Kidney (tissue), 14 donors: Measurements from ENCODE around the gene PRKCQ. TPM values are rescaled to one million over a fixed set of nuclear protein-coding genes. Genes with fewer than 3 reads are reported as not detected.

Experiments used
- DNase-seq, 5 donors: peaks; one replicate each; pipeline ENCODE4 v3.0.0-alpha.2; 2013 to 2020
- FAIRE-seq: peaks from 2 replicates; lab custom pipeline; 2012; peaks lifted over from hg19 to GRCh38; lab: Jason Lieb, UNC
- H3K27ac ChIP-seq, 2 donors: one replicate each; pipeline ENCODE4 v1.7.0; 2013; ENCODE audit warnings: low read depth in 2 of 2, low read length in 2 of 2, inconsistent platforms in 1 of 2
- H3K27me3 ChIP-seq: one replicate; pipeline ENCODE4 v1.7.1; 2013; ENCODE audit warnings: low read length, inconsistent platforms; ENCODE audit not compliant: control insufficient read depth, insufficient read depth
- H3K36me3 ChIP-seq, 3 donors: one replicate each; pipeline versions ENCODE4 v1.7.0 to v1.7.1; 2013; ENCODE audit warnings: low read length in 3 of 3, control low read depth in 1 of 3, inconsistent platforms in 1 of 3; ENCODE audit not compliant: insufficient read depth in 3 of 3, control insufficient read depth in 2 of 3
- H3K4me1 ChIP-seq, 3 donors: one replicate each; pipeline versions ENCODE4 v1.7.0 to v1.7.1; 2013; ENCODE audit warnings: low read length in 3 of 3, inconsistent platforms in 1 of 3, low read depth in 1 of 3; ENCODE audit not compliant: control insufficient read depth in 2 of 3, insufficient read depth in 2 of 3
- H3K4me3 ChIP-seq, 3 donors: one replicate each; pipeline versions ENCODE4 v1.7.0 to v1.8.1; 2013; ENCODE audit warnings: low read length in 3 of 3, control low read depth in 1 of 3, inconsistent platforms in 1 of 3
- H3K9ac ChIP-seq, 3 donors: one replicate each; pipeline versions ENCODE4 v1.7.0 to v1.7.1; 2013; ENCODE audit warnings: low read length in 3 of 3, control low read depth in 1 of 3, inconsistent platforms in 1 of 3
- H3K9me3 ChIP-seq, 3 donors: one replicate each; pipeline versions ENCODE4 v1.7.0 to v1.7.1; 2013; ENCODE audit warnings: low read length in 3 of 3, control low read depth in 1 of 3, inconsistent platforms in 1 of 3; ENCODE audit not compliant: control insufficient read depth in 2 of 3, insufficient read depth in 1 of 3
- intact Hi-C: fragments of 100-400 bp; cut with DNase I; formaldehyde crosslinking; loops from one replicate; pipeline ENCODE4 v1.11.1; 2022
- polyA plus RNA-seq: library from polyadenylated mRNA; stranded (reverse); fragments of 350-450 nt; fragmentation: Illumina TruSeq; extraction: RNeasy Lipid Tissue Mini Kit (QIAGEN cat#74804); gene quantifications from one replicate; pipeline ENCODE4 v1.2.3, GENCODE V29; 2014; ENCODE audit warnings: low read depth, low replicate concordance; ENCODE audit not compliant: insufficient read depth
- total RNA-seq: library from RNA; stranded (reverse); fragmentation: NEBNext Ultra II Directional; extraction: Animal tissue kit (Norgen Biotek cat#: 25700); gene quantifications from one replicate; pipeline ENCODE4 v1.2.1, GENCODE V29; 2021
- TF ChIP-seq, protein P1 (sequence below): IDR thresholded peaks from 3 replicates; pipeline ENCODE4 v1.5.1; 2012; ENCODE audit warnings: mild to moderate bottlenecking, moderate library complexity, borderline replicate concordance; ENCODE audit not compliant: insufficient read depth; ENCODE audit errors: extremely low read depth
- donor health status: control.
- donor health status: control.
- donor health status: control.
- donor health status: control.
- donor health status: control.
- donor health status: DM: yes; HTN: yes; CAD: no.
- donor health status: Normal renal cell carcinoma (clear cell type).

Gene PRKCQ
- total and polyA plus RNA-seq, 2 donors from 2014 or later, result 6.1 to 17.5 TPM

- TF ChIP-seq, protein P1, sequence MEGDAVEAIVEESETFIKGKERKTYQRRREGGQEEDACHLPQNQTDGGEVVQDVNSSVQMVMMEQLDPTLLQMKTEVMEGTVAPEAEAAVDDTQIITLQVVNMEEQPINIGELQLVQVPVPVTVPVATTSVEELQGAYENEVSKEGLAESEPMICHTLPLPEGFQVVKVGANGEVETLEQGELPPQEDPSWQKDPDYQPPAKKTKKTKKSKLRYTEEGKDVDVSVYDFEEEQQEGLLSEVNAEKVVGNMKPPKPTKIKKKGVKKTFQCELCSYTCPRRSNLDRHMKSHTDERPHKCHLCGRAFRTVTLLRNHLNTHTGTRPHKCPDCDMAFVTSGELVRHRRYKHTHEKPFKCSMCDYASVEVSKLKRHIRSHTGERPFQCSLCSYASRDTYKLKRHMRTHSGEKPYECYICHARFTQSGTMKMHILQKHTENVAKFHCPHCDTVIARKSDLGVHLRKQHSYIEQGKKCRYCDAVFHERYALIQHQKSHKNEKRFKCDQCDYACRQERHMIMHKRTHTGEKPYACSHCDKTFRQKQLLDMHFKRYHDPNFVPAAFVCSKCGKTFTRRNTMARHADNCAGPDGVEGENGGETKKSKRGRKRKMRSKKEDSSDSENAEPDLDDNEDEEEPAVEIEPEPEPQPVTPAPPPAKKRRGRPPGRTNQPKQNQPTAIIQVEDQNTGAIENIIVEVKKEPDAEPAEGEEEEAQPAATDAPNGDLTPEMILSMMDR, result no peak
- FAIRE-seq, result no peak
Measured at GRCh38 chr10:6460861-6461409, 119.1 kb downstream of the PRKCQ start.

DNA sequence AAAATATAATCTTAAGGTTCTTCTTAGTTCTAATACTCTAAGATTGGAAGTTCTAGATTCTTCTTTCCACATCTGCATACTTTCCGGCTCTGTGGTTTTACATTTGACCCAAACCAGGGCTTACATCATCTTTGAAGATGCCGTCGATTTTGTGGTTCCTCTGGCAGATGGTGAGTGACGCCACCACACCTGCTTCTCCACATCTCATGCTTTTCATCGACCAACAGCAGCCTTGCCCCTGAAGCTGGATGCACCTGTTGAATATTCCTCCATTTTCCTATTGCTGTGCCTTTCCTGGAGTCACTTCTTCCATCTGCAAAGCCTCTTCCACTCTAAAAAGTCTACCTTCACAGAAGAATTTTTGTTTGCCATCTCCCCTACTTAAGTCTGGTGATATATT, 121.3 kb downstream of the PRKCQ start:
- DNase-seq (no peak), FAIRE-seq (no peak)
- H3K9me3 ChIP-seq, result peaks cover 0 to 2% (median 0%) of the 10 kb centered on the region in 3 donors
- no peaks in the 10 kb centered on the region for H3K27me3 ChIP-seq
- H3K4me3 ChIP-seq, result no peak overlapping the region
- no peaks in the 10 kb centered on the region for H3K4me1 ChIP-seq
- no peaks in the 10 kb centered on the region for H3K36me3 ChIP-seq
- TF ChIP-seq, protein P1, result no peak
- no peak overlapping the region for H3K27ac ChIP-seq
- intact Hi-C loops, result no loop called here
- H3K9ac ChIP-seq, result no peak overlapping the region

More at GRCh38 chr10:6460861-6461409, 119.1 kb downstream of the PRKCQ start:
- intact Hi-C loops, result no loop called here
- peaks cover 0 to 2% (median 0%) of the 10 kb centered on the region in 3 donors for H3K9me3 ChIP-seq
- H3K36me3 ChIP-seq, result no peaks in the 10 kb centered on the region
- DNase-seq, result no peak
- H3K4me1 ChIP-seq, result peaks cover 2 to 3% (median 3%) of the 10 kb centered on the region in 3 donors
- H3K27me3 ChIP-seq, result no peaks in the 10 kb centered on the region
- no peak overlapping the region for H3K27ac ChIP-seq
- H3K4me3 ChIP-seq, result no peak overlapping the region
- no peak overlapping the region for H3K9ac ChIP-seq

GRCh38 chr10:6457376-6457775, 122.7 kb downstream of the PRKCQ start:
- H3K36me3 ChIP-seq, result no peaks in the 10 kb centered on the region
- intact Hi-C loops, result no loop called here
- no peak for DNase-seq
- H3K9me3 ChIP-seq, result peaks cover 0 to 2% (median 0%) of the 10 kb centered on the region in 3 donors
- H3K27ac ChIP-seq, result no peak overlapping the region
- H3K27me3 ChIP-seq, result no peaks in the 10 kb centered on the region
- no peak overlapping the region for H3K4me3 ChIP-seq
- H3K4me1 ChIP-seq, result no peaks in the 10 kb centered on the region
- TF ChIP-seq, protein P1, result no peak
- FAIRE-seq, result no peak
- H3K9ac ChIP-seq, result no peak overlapping the region

DNA sequence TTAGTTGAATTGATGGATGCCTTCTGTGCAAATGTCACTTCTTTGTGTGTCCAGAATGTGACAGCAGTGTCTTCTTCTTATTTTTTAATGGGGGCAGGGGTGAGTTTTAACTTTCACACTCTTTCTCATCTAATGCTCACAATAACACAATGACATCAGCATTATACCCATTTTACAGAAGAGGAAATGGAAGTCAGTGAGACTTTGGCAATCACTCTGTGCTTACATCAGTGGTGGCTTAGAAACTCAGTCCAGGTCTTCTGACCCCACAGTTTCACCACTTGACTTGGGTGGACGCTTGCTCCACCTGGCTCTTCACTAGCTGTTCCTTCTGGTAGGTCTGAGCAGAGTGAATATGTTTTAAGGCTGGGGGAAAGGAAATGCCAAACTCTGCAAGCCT, 124.0 kb downstream of the PRKCQ start:
- Histone ChIP-seq H3K4me1 (no peaks in the 10 kb centered on the region), H3K4me3 (no peak overlapping the region), H3K27me3 (no peaks in the 10 kb centered on the region), H3K9me3 (peaks cover 0 to 2% (median 0%) of the 10 kb centered on the region in 3 donors), H3K9ac (no peak overlapping the region), H3K36me3 (no peaks in the 10 kb centered on the region), H3K27ac (no peak overlapping the region)
- DNase-seq (no peak), FAIRE-seq (no peak)
- intact Hi-C loops, result no loop called here
- TF ChIP-seq, protein P1, result no peak
